HEK293 (cell line): ENCODE measurements around the gene CAPN10.

Source experiments
- BCL11A ChIP-seq: fragments of 450-650 bp; formaldehyde crosslinking; IDR thresholded peaks from 2 replicates; pipeline ENCODE4 v1.5.1; 2016; ENCODE audit warnings: low read depth, missing biosample characterization, missing genetic modification characterization
- HOXC10 ChIP-seq: sonication (generic); formaldehyde crosslinking; IDR thresholded peaks from 2 replicates; pipeline ENCODE4 v1.8.1; 2023; ENCODE audit warnings: mild to moderate bottlenecking, missing genetic modification reagents
- KLF1 ChIP-seq: fragments of 450-650 bp; formaldehyde crosslinking; IDR thresholded peaks from 2 replicates; pipeline ENCODE4 v1.5.1; 2016; ENCODE audit warnings: missing biosample characterization, missing genetic modification characterization
- KLF16 ChIP-seq: fragments of 450-650 bp; formaldehyde crosslinking; IDR thresholded peaks from 2 replicates; pipeline ENCODE4 v1.5.1; 2017; ENCODE audit warnings: missing biosample characterization, missing genetic modification characterization
- KLF9 ChIP-seq: fragments of 450-650 bp; formaldehyde crosslinking; IDR thresholded peaks from 2 replicates; pipeline ENCODE4 v1.5.1; 2016; ENCODE audit warnings: missing biosample characterization, missing genetic modification characterization, low read depth
- PATZ1 ChIP-seq: fragments of 450-650 bp; formaldehyde crosslinking; IDR thresholded peaks from 2 replicates; pipeline ENCODE4 v1.5.1; 2016; ENCODE audit warnings: missing biosample characterization, missing genetic modification characterization
- SCRT2 ChIP-seq: fragments of 450-650 bp; formaldehyde crosslinking; IDR thresholded peaks from 2 replicates; pipeline ENCODE4 v1.5.1; 2016; ENCODE audit warnings: missing biosample characterization, missing genetic modification characterization
- SP2 ChIP-seq: fragments of 450-650 bp; formaldehyde crosslinking; IDR thresholded peaks from 2 replicates; pipeline ENCODE4 v1.5.1; 2016; ENCODE audit warnings: missing biosample characterization, missing genetic modification characterization
- TSHZ1 ChIP-seq: fragments of 450-650 bp; formaldehyde crosslinking; IDR thresholded peaks from 2 replicates; pipeline ENCODE4 v1.5.1; 2016; ENCODE audit warnings: missing biosample characterization, missing genetic modification characterization, borderline replicate concordance
- ZFP41 ChIP-seq: fragments of 450-650 bp; formaldehyde crosslinking; IDR thresholded peaks from 2 replicates; pipeline ENCODE4 v1.5.1; 2016; ENCODE audit warnings: missing biosample characterization, missing genetic modification characterization, borderline replicate concordance
- ZNF10 ChIP-seq: fragments of 450-650 bp; formaldehyde crosslinking; IDR thresholded peaks from 2 replicates; pipeline ENCODE4 v1.5.1; 2017; ENCODE audit warnings: missing biosample characterization, missing genetic modification characterization
- ZNF112 ChIP-seq: fragments of 450-650 bp; formaldehyde crosslinking; IDR thresholded peaks from 2 replicates; pipeline ENCODE4 v1.5.0; 2017; ENCODE audit warnings: missing biosample characterization, missing genetic modification characterization
- ZNF133 ChIP-seq: fragments of 450-650 bp; formaldehyde crosslinking; IDR thresholded peaks from 2 replicates; pipeline ENCODE4 v1.5.1; 2016; ENCODE audit warnings: missing biosample characterization, missing genetic modification characterization
- ZNF175 ChIP-seq: fragments of 450-650 bp; formaldehyde crosslinking; IDR thresholded peaks from 2 replicates; pipeline ENCODE4 v1.5.1; 2016; ENCODE audit warnings: missing biosample characterization, missing genetic modification characterization
- ZNF23 ChIP-seq: fragments of 450-650 bp; formaldehyde crosslinking; IDR thresholded peaks from 2 replicates; pipeline ENCODE4 v1.5.1; 2016; ENCODE audit warnings: missing biosample characterization, missing genetic modification characterization, borderline replicate concordance
- ZNF37A ChIP-seq: fragments of 450-650 bp; IDR thresholded peaks from 2 replicates; pipeline ENCODE4 v1.5.1; 2018; ENCODE audit warnings: missing biosample characterization, missing genetic modification characterization
- ZNF394 ChIP-seq: fragments of 450-650 bp; formaldehyde crosslinking; IDR thresholded peaks from 2 replicates; pipeline ENCODE4 v1.5.1; 2016; ENCODE audit warnings: missing biosample characterization, missing genetic modification characterization, mild to moderate bottlenecking, moderate library complexity, borderline replicate concordance
- ZNF561 ChIP-seq: fragments of 450-650 bp; IDR thresholded peaks from 2 replicates; pipeline ENCODE4 v1.5.1; 2018; ENCODE audit warnings: missing biosample characterization, missing genetic modification characterization, borderline replicate concordance
- ZNF707 ChIP-seq: fragments of 450-650 bp; formaldehyde crosslinking; IDR thresholded peaks from 2 replicates; pipeline ENCODE4 v1.5.1; 2016; ENCODE audit warnings: missing biosample characterization, missing genetic modification characterization
- ZNF76 ChIP-seq: fragments of 450-650 bp; formaldehyde crosslinking; IDR thresholded peaks from 2 replicates; pipeline ENCODE4; 2016; ENCODE audit warnings: low read depth, missing biosample characterization, missing genetic modification characterization, borderline replicate concordance
- ZNF776 ChIP-seq: fragments of 450-650 bp; formaldehyde crosslinking; IDR thresholded peaks from 2 replicates; pipeline ENCODE4 v1.5.0; 2017; ENCODE audit warnings: missing biosample characterization, missing genetic modification characterization, borderline replicate concordance
- ZNF792 ChIP-seq: fragments of 450-650 bp; formaldehyde crosslinking; IDR thresholded peaks from 2 replicates; pipeline ENCODE4 v1.5.1; 2016; ENCODE audit warnings: missing biosample characterization, missing genetic modification characterization
- ZNF830 ChIP-seq: fragments of 450-650 bp; IDR thresholded peaks from 2 replicates; pipeline ENCODE4 v1.5.0; 2018; ENCODE audit warnings: missing biosample characterization, missing genetic modification characterization, low read depth, mild to moderate bottlenecking, moderate library complexity
- ZSCAN16 ChIP-seq: fragments of 450-650 bp; formaldehyde crosslinking; IDR thresholded peaks from 2 replicates; pipeline ENCODE4 v1.5.1; 2016; ENCODE audit warnings: missing biosample characterization, missing genetic modification characterization
- TF ChIP-seq, protein P1 (sequence below): fragments of 450-650 bp; formaldehyde crosslinking; IDR thresholded peaks from 2 replicates; pipeline ENCODE4 v1.5.1; 2016; ENCODE audit warnings: missing biosample characterization, missing genetic modification characterization
- TF ChIP-seq, protein P2 (sequence below): fragments of 450-650 bp; formaldehyde crosslinking; IDR thresholded peaks from 2 replicates; pipeline ENCODE4 v1.5.1; 2016; ENCODE audit warnings: missing biosample characterization, missing genetic modification characterization
- TF ChIP-seq, protein P3 (sequence below): fragments of 450-650 bp; formaldehyde crosslinking; conservative IDR thresholded peaks from 2 replicates; pipeline ENCODE4 v1.5.1; 2016; ENCODE audit warnings: low read depth, missing biosample characterization, missing genetic modification characterization

CAPN10 gene

DNA sequence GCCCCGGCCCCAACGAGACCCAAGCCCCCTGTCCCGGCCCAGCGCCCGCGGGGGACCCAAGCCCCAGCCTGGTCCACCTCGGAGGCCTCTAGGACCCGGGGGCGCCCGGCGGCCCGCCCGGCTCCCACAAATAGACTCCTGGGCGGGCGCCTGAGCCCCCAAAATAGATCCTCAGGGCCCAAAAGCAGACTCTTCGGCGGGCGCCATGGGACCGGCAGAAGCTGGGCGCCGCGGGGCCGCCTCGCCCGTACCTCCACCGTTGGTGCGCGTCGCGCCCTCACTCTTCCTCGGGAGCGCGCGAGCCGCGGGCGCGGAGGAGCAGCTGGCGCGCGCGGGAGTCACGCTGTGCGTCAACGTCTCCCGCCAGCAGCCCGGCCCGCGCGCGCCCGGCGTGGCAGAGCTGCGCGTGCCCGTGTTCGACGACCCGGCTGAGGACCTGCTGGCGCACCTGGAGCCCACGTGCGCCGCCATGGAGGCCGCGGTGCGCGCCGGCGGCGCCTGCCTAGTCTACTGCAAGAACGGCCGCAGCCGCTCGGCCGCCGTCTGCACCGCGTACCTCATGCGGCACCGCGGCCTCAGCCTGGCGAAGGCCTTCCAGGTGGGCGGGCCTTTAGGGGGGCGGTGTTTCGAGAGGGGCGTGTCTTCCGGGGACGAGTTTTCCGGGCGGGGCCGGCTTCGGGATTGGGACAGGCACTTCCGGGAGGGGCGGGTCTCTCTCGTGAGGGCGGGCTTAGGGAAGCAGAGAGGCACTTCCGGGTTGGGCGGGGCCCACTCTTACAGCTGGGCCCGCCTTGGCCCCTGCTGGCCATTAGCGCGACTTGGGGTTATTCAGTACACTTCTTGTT lies 25.8 kb upstream of the CAPN10 start (continued):
- TF ChIP-seq ZNF23 = no peak
- TF ChIP-seq ZNF830 (tag by site-specific recombination) = no peak
- TF ChIP-seq, protein P1, sequence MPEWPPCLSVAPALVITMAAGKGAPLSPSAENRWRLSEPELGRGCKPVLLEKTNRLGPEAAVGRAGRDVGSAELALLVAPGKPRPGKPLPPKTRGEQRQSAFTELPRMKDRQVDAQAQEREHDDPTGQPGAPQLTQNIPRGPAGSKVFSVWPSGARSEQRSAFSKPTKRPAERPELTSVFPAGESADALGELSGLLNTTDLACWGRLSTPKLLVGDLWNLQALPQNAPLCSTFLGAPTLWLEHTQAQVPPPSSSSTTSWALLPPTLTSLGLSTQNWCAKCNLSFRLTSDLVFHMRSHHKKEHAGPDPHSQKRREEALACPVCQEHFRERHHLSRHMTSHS (tag by site-specific recombination) = no peak
- no peak for TF ChIP-seq ZFP41 (tag by site-specific recombination)
- peak; percentile 43 for TF ChIP-seq KLF1 (tag by site-specific recombination)
- no peak for TF ChIP-seq ZNF37A (tag by site-specific recombination)
- peak; percentile 36; the same call in 1 of the 2 replicates for TF ChIP-seq ZNF561 (tag by site-specific recombination)
- no peak for TF ChIP-seq ZNF792 (tag by site-specific recombination)
- no peak for TF ChIP-seq ZNF175
- TF ChIP-seq ZNF10 = no peak
- no peak for TF ChIP-seq ZNF133
- TF ChIP-seq PATZ1 (tag by site-specific recombination) = peak; percentile 51
- TF ChIP-seq, protein P2, sequence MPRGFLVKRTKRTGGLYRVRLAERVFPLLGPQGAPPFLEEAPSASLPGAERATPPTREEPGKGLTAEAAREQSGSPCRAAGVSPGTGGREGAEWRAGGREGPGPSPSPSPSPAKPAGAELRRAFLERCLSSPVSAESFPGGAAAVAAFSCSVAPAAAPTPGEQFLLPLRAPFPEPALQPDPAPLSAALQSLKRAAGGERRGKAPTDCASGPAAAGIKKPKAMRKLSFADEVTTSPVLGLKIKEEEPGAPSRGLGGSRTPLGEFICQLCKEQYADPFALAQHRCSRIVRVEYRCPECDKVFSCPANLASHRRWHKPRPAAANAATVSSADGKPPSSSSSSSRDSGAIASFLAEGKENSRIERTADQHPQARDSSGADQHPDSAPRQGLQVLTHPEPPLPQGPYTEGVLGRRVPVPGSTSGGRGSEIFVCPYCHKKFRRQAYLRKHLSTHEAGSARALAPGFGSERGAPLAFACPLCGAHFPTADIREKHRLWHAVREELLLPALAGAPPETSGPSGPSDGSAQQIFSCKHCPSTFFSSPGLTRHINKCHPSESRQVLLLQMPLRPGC (tag by site-specific recombination) = no peak
- TF ChIP-seq ZSCAN16 (tag by site-specific recombination) = no peak
- no peak for TF ChIP-seq SCRT2 (tag by site-specific recombination)
- no peak for TF ChIP-seq ZNF776 (tag by site-specific recombination)
- peak; percentile 97 for TF ChIP-seq KLF9 (tag by site-specific recombination)
- no peak for TF ChIP-seq BCL11A (tag by site-specific recombination)
- no peak for TF ChIP-seq ZNF112 (tag by site-specific recombination)
- no peak for TF ChIP-seq ZNF76 (tag by site-specific recombination)
- TF ChIP-seq ZNF394 (tag by site-specific recombination) = 0 out of 2 replicates have a peak, but pooled peaks have one; percentile 23
- peak; percentile 53 for TF ChIP-seq KLF16 (tag by site-specific recombination)
- peak; percentile 56; the same call in 1 of the 2 replicates for TF ChIP-seq HOXC10 (CRISPR knock-in tag)
- TF ChIP-seq, protein P3, sequence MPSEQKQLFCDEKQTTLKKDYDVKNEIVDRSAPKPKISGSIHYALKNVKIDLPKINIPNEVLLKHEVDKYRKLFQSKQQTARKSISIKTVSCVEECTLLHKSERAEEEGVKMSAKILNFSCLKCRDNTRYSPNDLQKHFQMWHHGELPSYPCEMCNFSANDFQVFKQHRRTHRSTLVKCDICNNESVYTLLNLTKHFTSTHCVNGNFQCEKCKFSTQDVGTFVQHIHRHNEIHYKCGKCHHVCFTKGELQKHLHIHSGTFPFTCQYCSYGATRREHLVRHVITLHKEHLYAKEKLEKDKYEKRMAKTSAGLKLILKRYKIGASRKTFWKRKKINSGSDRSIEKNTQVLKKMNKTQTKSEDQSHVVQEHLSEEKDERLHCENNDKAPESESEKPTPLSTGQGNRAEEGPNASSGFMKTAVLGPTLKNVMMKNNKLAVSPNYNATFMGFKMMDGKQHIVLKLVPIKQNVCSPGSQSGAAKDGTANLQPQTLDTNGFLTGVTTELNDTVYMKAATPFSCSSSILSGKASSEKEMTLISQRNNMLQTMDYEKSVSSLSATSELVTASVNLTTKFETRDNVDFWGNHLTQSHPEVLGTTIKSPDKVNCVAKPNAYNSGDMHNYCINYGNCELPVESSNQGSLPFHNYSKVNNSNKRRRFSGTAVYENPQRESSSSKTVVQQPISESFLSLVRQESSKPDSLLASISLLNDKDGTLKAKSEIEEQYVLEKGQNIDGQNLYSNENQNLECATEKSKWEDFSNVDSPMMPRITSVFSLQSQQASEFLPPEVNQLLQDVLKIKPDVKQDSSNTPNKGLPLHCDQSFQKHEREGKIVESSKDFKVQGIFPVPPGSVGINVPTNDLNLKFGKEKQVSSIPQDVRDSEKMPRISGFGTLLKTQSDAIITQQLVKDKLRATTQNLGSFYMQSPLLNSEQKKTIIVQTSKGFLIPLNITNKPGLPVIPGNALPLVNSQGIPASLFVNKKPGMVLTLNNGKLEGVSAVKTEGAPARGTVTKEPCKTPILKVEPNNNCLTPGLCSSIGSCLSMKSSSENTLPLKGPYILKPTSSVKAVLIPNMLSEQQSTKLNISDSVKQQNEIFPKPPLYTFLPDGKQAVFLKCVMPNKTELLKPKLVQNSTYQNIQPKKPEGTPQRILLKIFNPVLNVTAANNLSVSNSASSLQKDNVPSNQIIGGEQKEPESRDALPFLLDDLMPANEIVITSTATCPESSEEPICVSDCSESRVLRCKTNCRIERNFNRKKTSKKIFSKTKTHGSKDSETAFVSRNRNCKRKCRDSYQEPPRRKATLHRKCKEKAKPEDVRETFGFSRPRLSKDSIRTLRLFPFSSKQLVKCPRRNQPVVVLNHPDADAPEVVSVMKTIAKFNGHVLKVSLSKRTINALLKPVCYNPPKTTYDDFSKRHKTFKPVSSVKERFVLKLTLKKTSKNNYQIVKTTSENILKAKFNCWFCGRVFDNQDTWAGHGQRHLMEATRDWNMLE = no peak
- TF ChIP-seq ZNF707 = no peak
- peak; percentile 98 for TF ChIP-seq SP2 (tag by site-specific recombination)
- no peak for TF ChIP-seq TSHZ1 (tag by site-specific recombination)
